LHCN-M2 (cell line): ENCODE results near the gene EME2. TPM values are rescaled to one million over a fixed set of nuclear protein-coding genes. Genes with fewer than 3 reads are reported as not detected.

Source experiments
- DNase-seq: peaks from one replicate; pipeline ENCODE4 v3.0.0-alpha.2; 2012; ENCODE audit warnings: low read depth
- total RNA-seq: library from RNA; depleted of rRNA; stranded (reverse); fragments of >200 nt; gene quantifications from 2 replicates; pipeline ENCODE4 v1.2.3, GENCODE V29; 2014

The EME2 gene
- total RNA-seq, 1 experiment from 2014 or later, result 17.4 TPM

DNA sequence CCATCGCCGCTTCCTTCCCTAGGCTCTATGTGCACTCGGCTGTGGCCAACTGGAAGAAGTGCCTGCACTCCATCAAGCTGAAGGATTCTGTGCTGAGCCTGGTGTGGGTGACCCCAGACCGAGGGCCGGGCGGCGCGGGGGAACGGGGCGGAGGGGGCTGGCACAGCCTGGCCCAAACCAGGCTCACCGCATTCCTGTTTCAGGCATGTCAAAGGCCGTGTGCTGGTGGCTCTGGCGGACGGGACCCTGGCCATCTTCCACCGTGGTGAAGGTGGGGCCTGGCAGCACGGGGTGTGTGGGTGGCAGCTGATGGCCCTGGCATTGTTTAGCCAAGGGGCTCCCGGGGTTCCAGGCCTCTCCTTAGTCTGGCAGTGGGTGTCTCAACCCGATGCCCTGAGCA, 5.9 kb upstream of the EME2 start:
- no peak for DNase-seq

DNA sequence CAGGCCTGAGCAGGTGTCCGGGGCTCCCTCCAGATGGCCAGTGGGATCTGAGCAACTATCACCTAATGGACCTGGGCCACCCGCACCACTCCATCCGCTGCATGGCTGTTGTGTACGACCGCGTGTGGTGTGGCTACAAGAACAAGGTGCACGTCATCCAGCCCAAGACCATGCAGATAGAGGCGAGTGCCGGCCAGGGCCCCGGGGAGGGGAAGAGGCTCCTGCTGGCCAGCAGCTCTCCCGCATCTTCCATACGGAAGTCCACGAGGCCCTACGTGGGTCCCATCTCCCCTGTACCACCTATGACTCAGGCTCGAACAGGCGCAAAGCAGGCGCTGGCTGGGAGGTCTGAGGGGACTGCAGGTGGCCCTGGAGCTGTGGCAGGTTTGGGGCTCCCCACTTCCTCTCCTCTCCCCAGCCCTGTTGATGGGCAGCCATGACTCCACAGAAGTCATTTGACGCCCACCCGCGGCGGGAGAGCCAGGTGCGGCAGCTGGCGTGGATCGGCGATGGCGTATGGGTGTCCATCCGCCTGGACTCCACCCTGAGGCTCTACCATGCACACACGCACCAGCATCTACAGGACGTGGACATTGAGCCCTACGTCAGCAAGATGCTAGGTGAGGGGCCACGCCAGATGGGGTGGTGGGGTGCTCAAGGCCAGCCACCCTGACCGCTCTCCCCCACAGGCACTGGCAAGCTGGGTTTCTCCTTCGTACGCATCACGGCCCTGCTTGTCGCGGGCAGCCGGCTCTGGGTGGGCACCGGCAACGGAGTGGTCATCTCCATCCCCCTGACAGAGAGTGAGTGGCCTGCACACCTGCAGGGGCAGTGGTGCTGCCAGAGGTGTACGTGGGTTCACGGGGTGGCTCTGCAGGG, 5.3 kb upstream of the EME2 start:
- no peak for DNase-seq

DNA sequence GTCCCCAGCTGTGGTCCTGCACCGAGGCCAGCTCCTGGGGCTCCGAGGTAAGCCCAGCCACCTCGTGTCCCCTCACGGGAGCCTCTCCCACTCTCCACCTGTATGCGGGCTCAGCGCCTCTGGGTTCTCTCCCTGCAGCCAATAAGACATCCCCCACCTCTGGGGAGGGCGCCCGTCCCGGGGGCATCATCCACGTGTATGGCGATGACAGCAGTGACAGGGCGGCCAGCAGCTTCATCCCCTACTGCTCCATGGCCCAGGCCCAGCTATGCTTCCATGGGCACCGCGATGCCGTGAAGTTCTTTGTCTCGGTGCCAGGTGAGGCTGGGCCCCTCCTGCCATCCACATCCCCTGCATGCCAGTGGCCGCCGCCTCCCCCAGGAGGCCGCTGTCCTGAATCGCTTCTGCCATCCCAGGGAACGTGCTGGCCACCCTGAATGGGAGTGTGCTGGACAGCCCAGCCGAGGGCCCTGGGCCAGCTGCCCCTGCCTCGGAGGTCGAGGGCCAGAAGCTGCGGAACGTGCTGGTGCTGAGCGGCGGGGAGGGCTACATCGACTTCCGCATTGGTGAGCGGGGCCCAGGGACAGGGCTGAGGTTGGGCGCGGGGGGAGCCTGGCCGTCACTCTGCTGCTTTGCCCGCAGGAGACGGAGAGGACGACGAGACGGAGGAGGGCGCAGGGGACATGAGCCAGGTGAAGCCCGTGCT, 4.4 kb upstream of the EME2 start:
- no peak for DNase-seq

DNA sequence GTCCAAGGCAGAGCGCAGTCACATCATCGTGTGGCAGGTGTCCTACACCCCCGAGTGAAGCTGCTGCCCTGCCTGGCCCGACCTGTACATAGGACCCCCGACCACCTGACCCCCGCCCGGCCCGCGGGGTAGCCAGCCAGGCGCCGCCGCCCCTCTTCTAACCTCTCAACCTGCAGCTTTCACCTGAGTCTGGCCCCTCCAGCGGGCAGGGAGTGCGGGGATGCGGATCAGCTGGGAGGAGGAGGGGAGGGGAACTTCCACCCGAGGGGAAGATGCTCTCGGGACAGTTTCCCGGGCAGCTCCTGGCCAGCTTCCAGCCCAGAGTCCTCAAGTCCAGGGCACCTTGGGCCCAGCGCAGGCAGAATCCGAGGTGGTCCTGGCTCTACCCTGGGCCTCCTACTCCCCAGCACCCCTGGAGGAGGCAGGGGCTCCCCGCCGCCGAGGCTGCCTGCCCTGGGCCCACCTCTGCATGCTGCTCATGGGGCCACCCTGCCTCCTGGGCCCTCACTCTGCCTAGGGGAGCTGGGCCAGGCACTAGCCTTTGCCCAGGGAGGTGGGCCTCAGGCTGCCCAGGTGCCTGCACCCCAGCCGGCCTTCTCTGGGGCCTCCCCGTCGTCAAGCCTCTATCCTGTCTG, 3.7 kb upstream of the EME2 start:
- DNase-seq, result no peak

DNA sequence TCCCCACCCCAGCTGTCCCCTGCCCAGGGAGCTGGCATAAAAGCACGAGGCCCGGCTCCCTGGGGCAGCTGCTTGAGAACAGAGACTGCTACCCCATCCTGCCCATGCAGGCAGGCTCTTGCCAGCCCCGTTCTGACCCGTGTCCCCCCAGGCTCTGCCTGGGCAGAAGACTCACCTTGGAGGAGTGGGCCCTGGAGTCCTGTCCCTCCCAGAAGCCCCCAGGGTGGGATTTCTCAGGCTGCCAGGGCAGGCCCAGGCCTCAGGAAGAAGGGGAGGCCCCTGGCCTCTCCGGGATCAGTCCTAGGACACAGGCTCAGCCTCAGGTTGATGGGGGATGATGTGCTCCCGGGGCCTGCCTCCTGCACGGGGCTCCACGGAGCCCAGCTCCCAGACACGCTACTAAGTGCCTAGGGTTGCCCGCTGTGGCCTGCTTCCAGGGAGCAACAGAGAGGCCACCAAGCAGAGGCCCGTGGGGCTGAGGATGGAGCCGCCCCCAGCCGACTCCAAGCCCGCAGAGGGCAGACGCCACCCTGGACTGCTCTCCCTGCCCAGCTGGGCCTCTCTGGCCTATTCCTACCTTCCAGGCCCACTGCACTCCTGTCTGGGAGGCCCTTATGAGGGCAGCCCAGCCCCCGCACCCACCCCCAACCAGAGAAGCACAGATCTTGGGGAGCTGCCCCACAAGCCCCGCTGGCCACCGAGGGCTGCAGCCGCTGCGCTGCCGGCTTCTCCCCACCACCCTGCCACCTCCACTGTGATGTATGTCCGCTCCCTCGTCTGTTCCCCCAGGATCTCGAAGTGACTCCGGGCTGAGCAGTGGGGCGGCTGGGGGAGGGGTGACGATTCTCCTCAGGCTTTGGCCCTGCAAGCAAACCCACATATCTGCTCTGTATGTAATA, 3.0 kb upstream of the EME2 start:
- no peak for DNase-seq

DNA sequence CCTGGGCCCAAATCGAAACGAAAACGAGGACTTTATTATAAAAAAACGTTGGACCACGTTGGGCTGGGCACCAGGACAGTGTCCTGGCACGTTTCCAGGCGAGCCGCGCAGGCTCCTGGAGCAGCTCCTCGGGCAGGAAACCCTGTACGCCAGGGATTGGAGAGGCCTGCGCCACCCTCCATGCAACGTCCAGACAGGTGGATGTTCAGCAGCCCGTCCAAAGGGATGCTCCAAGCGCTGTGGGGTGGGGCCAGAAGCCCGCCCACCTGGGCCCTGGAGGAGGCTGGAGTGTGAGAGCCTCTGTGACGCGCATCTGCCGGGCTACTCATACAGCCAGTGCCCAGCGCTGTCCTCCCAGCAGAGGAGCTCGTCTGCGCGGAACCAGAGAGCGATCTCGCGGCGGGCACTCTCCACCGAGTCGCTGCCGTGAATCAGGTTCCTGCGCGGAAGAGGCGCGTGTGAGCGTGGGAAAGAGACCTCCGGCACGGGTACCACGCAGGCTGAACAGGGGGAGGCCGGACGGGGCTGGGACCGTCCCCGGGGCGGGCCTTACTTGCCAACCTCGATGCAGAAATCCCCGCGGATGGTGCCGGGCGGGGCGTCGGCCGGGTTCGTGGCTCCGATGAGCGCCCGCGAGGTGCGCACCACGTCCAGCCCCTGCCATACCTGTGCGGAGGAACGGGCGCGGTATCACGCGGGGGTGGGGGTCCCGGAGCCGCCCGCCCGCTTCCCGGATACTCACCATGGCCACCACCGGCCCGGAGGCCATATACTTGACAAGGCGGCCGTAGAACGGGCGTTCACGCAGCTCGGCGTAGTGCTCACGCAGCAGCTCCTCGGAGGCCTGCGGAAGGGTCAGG, 2.1 kb upstream of the EME2 start:
- DNase-seq, result no peak

DNA sequence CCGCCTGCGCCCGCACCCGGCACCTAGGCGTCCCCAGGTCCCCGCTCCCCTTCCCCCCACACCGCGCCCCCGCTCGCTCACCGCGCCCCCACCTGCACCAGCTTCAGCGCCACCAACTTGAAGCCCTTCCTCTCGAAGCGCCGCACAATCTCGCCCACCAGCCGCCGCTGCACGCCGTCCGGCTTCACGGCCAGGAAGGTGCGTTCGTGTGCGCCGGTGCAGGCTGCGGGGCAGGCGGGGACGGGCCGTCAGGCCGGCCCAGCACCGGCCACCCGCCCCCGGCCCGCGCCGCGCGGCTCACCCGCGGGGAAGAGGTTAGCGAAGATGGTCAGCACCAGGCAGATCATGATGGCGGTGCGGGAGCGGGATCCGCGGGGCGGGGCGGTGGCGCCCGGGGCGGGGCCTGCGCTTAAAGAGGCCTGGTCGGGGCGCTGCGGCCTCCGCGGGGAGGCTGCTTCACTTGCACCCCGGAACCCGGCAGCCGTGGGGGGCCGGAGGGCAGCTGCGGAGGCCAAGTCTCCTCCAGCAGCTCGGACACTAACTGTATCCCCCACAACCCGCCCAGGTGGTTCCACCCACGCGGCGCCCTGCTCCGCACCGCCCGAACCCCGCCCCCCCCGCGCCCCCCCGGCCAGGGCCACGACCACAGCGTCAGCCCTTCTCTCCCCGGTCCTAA, 1.3 kb upstream of the EME2 start, which contains the start of gene NME3:
Gene NME3, minus strand, starts transcription at position 356 of the 676 bp plus-strand sequence. Its CDS starts 9 bp downstream, at position 347.
- peak; percentile 63 for DNase-seq

DNA sequence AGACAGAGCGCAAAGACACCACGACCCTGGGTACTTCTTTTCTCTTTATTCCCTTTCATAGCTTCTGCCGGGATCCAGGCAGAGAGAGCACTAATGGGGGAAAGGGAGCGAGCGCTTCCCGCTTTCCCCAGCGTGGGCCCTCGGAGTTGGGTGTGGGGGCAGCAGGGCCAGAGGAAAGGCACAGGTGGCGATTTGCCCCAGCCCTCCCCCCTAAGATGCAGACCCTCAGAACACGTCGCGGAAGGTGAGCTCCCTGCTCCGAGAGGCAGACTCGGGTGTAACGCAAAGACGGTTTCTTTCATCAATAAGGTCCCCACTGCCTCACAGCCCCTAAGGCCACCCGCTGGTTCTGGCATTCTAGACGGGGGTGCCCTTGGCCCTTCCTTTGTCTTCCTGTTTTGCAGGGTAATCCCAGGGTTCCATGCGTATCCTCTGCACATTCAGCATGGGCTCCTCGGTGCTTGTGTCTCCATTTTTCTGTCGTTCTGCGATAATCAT, 697 bp upstream of the EME2 start:
- no peak for DNase-seq

DNA sequence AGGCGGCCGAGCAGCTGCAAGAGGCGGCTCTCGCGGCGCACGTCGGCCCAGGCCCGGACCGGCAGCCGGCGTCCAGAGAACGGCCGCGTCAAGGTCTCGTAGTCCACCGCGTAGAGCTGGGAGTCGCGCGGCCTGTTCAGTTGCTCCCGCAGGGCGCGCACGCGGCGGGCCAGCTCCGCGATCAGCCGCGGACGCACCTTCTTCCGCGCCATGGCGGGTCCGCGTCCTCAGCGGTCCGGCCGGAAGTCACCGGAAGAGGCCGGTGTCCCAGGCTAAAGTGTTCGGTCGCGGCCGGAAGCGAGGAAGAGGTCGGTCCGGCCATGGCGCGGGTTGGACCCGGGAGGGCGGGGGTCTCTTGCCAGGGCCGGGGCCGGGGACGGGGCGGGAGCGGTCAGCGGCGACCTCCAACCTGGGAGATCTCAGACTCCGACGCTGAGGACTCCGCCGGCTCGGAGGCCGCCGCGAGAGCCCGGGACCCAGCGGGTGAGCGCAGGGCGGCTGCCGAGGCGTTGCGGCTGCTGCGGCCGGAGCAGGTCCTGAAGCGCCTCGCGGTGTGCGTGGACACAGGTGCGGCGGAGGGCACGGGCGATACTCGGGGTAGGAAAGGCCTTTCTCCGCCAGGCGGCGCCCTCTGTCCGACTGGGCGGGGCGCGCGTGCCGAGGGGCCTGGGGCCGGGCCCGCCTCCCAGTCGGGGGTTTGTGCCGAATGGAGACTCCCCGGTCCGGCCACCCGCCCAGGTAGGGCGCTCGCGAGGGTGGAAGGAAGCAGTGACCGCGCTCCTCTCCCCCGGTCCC, 495 bp downstream of the EME2 start, which contains the start of gene MRPS34:
Gene MRPS34, minus strand, starts transcription at position 227 of the 795 bp plus-strand sequence. Its CDS starts 15 bp downstream, at position 212.
- peak; percentile 81 for DNase-seq

DNA sequence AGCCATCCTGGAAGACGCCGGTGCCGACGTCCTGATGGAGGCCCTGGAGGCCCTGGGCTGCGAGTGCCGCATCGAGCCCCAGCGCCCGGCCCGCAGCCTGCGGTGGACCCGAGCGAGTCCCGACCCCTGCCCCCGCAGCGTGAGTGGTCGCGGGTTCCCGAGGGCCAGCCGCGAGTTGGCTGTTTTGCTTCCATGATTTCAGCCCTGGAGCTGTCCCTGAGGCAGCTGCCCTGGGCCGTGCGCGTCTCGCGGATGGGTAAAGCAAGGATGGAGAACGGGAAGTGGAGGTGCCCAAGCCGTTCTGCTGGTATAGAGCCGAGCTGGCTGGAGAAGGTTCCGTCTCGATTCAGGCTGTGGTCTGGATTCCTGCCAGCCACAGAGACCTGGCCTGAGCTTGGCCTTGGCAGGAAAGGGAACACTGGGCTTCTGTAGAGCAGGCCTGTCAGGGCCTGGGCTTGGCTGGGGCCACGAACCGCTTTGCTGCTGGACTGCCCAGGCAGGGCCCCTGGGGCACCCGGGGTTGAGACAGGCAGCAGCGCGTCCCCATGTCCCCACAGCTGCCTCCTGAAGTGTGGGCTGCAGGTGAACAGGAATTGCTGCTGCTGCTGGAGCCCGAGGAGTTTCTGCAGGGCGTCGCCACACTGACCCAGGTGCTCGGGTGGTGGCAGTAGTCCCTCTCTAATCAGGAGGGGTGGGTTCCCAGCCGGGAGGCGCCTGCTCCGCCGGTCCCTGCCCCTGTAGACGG, 1.3 kb downstream of the EME2 start:
- peak; percentile 51 for DNase-seq

DNA sequence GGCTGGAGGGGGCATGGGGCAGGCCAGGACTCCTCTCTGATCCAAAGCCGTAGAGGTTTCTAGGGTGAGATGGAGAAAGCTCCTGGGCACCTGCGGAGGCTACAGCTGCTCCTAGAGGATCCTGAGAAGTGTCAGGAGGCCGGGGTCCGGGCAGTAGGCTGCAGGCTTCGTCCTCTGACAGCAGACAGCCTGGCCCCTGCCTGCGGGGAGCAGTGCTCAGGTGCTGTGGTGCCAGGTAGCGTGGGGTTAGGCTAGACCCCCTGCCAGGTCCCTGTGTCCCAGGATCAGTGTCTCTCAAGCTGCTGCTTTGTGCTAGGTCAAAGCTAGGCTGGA, 1.8 kb downstream of the EME2 start:
- DNase-seq, result no peak

DNA sequence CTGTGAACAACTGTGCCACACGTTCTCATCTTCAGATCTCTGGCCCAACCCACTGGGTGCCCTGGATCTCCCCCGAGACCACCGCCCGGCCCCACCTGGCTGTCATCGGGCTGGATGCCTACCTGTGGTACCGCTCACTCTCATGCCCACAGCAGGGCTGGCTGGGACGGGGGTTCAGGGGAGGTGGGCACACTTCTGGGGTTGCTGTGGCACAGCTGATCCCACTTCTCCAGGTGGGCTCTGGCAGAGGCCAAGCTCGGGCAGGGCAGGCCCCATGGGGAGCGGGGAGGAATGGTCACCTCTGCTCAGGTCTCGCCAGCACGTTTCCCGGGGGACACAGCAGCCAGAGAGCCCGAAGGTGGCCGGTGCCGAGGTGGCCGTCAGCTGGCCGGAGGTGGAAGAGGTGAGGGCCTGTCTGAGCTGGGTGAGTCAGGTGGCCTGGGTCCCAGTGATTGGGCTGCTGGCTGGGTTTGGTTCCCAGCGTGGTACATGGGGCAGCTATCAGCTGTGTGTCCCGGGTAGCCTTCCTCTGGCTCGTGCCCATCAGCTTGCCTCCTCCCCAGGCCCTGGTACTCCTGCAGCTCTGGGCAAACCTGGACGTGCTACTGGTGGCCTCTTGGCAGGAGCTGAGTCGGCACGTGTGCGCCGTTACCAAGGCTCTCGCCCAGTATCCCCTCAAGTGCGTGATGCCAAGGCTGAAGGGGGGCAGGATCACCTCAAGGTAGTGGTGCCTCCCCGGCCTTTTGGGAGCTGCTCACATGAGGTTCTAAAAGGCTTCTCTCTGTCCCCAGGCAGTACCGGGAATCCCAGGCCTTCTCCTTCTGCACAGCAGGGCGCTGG, 2.6 kb downstream of the EME2 start:
- no peak for DNase-seq

DNA sequence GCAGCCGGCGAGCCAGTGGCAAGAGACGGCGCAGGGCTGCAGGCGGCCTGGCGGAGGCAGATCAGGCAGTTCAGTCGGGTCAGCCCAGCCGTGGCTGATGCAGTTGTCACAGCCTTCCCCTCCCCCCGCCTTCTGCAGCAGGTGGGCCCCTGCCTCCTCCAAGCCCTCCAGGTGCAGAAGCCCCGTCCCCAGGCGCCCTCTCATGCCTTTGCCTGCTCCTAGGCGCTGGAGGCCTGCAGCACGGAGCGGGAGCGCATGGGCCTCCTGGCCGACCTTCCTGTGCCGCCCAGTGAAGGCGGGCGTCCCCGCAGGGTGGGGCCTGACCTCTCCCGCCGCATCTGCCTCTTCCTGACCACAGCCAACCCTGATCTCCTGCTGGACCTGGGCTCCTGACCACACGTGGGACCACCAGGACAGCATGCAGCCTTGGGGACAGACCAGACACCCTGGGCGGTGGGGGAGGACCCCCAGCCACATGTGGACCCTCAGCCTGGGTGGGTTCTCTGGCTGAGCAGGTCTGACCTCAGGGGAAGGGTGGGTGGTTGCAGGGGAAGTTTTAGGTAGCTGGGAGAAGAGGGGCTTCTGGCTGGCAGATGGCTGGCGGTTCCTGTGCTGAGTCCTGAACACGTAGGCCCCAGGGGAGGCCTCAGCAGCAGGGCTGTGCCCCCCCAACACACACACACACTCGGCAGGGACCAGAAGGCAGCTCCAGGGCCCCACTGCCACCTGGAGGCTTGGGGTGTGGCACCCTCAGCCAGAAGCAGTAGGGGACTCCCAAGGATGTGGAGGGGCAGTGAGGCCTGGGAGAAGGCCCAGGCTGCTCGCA, 3.4 kb downstream of the EME2 start:
- no peak for DNase-seq

DNA sequence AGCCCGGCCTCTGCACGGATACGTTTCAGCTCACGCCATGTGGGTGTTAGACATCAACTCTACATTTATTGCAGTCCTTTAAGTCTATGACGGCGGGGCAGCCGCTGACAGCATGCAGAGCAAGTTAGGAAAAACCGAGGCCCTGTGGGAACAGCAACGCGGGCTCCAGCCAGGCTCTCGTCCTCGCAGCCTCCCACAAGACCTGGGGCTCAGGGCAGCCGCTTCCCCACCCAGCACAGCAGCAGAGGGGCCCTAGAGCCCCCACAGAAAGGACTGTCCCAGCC, 4.0 kb downstream of the EME2 start:
- DNase-seq, result no peak

DNA sequence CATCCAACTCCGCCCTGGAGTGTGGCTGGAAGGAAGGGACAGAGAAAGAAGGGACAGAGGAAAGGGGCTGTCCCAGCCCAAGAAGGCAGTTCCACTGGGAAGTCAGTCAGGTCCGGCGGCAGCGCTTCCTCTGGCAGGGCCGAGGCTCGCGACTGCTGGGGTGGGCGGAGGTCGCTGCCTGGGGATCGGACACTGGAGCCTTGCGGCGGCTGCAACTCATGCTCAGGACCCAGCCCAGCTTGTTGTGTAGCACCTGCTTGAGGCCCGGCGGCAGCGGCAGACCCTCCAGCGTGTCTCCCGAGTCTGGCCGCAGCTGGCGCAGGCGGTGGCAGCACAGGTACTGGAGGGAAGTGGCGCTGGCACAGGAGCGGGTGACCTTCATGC, 4.4 kb downstream of the EME2 start:
- no peak for DNase-seq
